CD4-positive, alpha-beta T cell (primary cell): ENCODE measurements around the gene LRG1. TPM values are rescaled to one million over a fixed set of nuclear protein-coding genes. Genes with fewer than 3 reads are reported as not detected.

ENCODE experiments used
- ATAC-seq: fragments of 200-7000 bp; cut with Tn5 transposase; one replicate; pipeline ENCODE4 v1.10.0; 2022; ENCODE audit warnings: mild to moderate bottlenecking; ENCODE audit not compliant: poor library complexity
- CTCF ChIA-PET: fragments of 350-600 bp; sonication (Branson Sonifier 250); formaldehyde crosslinking; loops from one replicate; lab custom pipeline; 2021; ENCODE audit warnings: antibody characterized with exemption, inconsistent platforms; lab: Charles Lee
- POLR2A ChIA-PET: fragments of 350-600 bp; sonication (Branson Sonifier 250); formaldehyde crosslinking; loops from one replicate; lab custom pipeline; 2021; ENCODE audit warnings: antibody characterized with exemption, inconsistent platforms; lab: Charles Lee
- DNase-seq, 14 experiments: peaks; one replicate each; pipeline ENCODE4 v3.0.0-alpha.2; 2013 to 2020; ENCODE audit warnings: mixed read lengths in 2 of 14
- H3K27ac ChIP-seq, 2 donors: one replicate each; pipeline versions ENCODE4 v1.5.1 to v1.7.0; 2013; ENCODE audit warnings: low read length in 2 of 2, low read depth in 1 of 2, mild to moderate bottlenecking in 1 of 2
- H3K27me3 ChIP-seq, 2 experiments: 1 replicate in 1 of 2; 2 replicates in 1 of 2; pipeline versions ENCODE4 v1.6.1 to v1.7.0; 2013; ENCODE audit warnings: low read length in 2 of 2, control low read depth in 1 of 2, mild to moderate bottlenecking in 1 of 2, moderate library complexity in 1 of 2; ENCODE audit not compliant: insufficient read depth in 2 of 2, control insufficient read depth in 1 of 2
- H3K36me3 ChIP-seq: one replicate; pipeline ENCODE4 v1.6.1; 2013; ENCODE audit warnings: low read length, control low read depth; ENCODE audit not compliant: insufficient read depth
- H3K4me1 ChIP-seq: one replicate; pipeline ENCODE4 v1.6.1; 2013; ENCODE audit warnings: low read length, control low read depth; ENCODE audit not compliant: insufficient read depth
- H3K4me3 ChIP-seq: one replicate; pipeline ENCODE4 v1.5.1; 2013; ENCODE audit warnings: mild to moderate bottlenecking, low read length, moderate library complexity
- H3K9me3 ChIP-seq, 2 experiments: 1 replicate in 1 of 2; 2 replicates in 1 of 2; pipeline versions ENCODE4 v1.6.1 to v1.7.0; 2013; ENCODE audit warnings: low read length in 2 of 2, mild to moderate bottlenecking in 2 of 2, control low read depth in 1 of 2, moderate library complexity in 1 of 2; ENCODE audit not compliant: control insufficient read depth in 1 of 2, insufficient read depth in 1 of 2
- H3K27ac Mint-ChIP-seq: one replicate; pipeline ENCODE4 v1.8.0; 2020; ENCODE audit warnings: mixed read lengths
- H3K27me3 Mint-ChIP-seq: one replicate; pipeline ENCODE4 v1.8.0; 2021; ENCODE audit warnings: mixed read lengths
- H3K36me3 Mint-ChIP-seq: one replicate; pipeline ENCODE4 v1.8.0; 2021; ENCODE audit warnings: low read depth, mixed read lengths
- H3K4me1 Mint-ChIP-seq: one replicate; pipeline ENCODE4 v1.8.0; 2021; ENCODE audit warnings: low read depth, mixed read lengths
- H3K4me3 Mint-ChIP-seq: one replicate; pipeline ENCODE4 v1.8.0; 2020; ENCODE audit warnings: mild to moderate bottlenecking, mixed read lengths
- H3K9me3 Mint-ChIP-seq: one replicate; pipeline ENCODE4 v1.8.0; 2020; ENCODE audit warnings: mixed read lengths
- CTCF ChIP-seq: fragments of 200-600 bp; IDR thresholded peaks from one replicate; pipeline ENCODE4 v1.8.0; 2022; ENCODE audit warnings: antibody characterized with exemption, mild to moderate bottlenecking
- intact Hi-C, 2 experiments: fragments of 100-400 bp; cut with DNase I in 1 of 2; cut with micrococcal nuclease in 1 of 2; formaldehyde crosslinking; loops; one replicate each; pipeline versions ENCODE4 v1.15.1 to v1.9.0; 2023 to 2025; cut with DNase I, micrococcal nuclease
- total RNA-seq, 174 experiments: library from RNA in 2 of 174; stranded (reverse) in 2 of 174; gene quantifications; one replicate each; pipeline ENCODE4 v1.2.3 and lab custom pipeline; 2021 to 2026

Gene LRG1
- total RNA-seq, 2 experiments from 2014 or later, result not detected

GRCh38 chr19:4553775-4554174, 13.9 kb upstream of the LRG1 start:
- TF ChIP-seq CTCF, result no peak
- Histone ChIP-seq H3K4me3 (no peak overlapping the region), H3K36me3 (no peaks in the 10 kb centered on the region), H3K27me3 (no peaks in the 10 kb centered on the region), H3K9me3 (peaks cover 0 to 17% of the 10 kb centered on the region in 2 experiments), H3K4me1 (peaks cover 7% of the 10 kb centered on the region), H3K27ac (no peak overlapping the region)
- ATAC-seq (no peak), DNase-seq (no peak)
- Mint-ChIP-seq H3K4me1 (no peaks in the 10 kb centered on the region), H3K9me3 (no peaks in the 10 kb centered on the region), H3K27me3 (peaks cover 9% of the 10 kb centered on the region), H3K36me3 (no peaks in the 10 kb centered on the region), H3K4me3 (no peak overlapping the region), H3K27ac (no peak overlapping the region)
- POLR2A ChIA-PET, result no interaction called here
- intact Hi-C loops, result no loop called here
- CTCF ChIA-PET, result no interaction called here

GRCh38 chr19:4553092-4553695, 13.4 kb upstream of the LRG1 start:
- H3K27ac Mint-ChIP-seq, result no peak overlapping the region
- H3K27ac ChIP-seq, result no peak overlapping the region
- no peak overlapping the region for H3K4me3 ChIP-seq
- POLR2A ChIA-PET, result no interaction called here
- intact Hi-C loops, result no loop called here
- no peak for TF ChIP-seq CTCF
- no peaks in the 10 kb centered on the region for H3K4me1 Mint-ChIP-seq
- H3K27me3 ChIP-seq, result no peaks in the 10 kb centered on the region
- H3K36me3 Mint-ChIP-seq, result no peaks in the 10 kb centered on the region
- peaks cover 9% of the 10 kb centered on the region for H3K27me3 Mint-ChIP-seq
- H3K4me1 ChIP-seq, result peaks cover 5% of the 10 kb centered on the region
- H3K9me3 Mint-ChIP-seq, result no peaks in the 10 kb centered on the region
- H3K9me3 ChIP-seq, result peaks cover 0 to 17% of the 10 kb centered on the region in 2 experiments
- no peaks in the 10 kb centered on the region for H3K36me3 ChIP-seq
- ATAC-seq (no peak), DNase-seq (no peak)
- no peak overlapping the region for H3K4me3 Mint-ChIP-seq
- CTCF ChIA-PET, result no interaction called here

- Histone ChIP-seq H3K36me3 (no peaks in the 10 kb centered on the region), H3K27ac (no peak overlapping the region), H3K27me3 (no peaks in the 10 kb centered on the region), H3K4me1 (no peaks in the 10 kb centered on the region), H3K9me3 (peaks cover 0 to 13% of the 10 kb centered on the region in 2 experiments), H3K4me3 (no peak overlapping the region)
- ChIA-PET CTCF (no interaction called here), POLR2A (no interaction called here)
- H3K9me3 Mint-ChIP-seq, result no peaks in the 10 kb centered on the region
- no peak overlapping the region for H3K4me3 Mint-ChIP-seq
- TF ChIP-seq CTCF, result no peak
- H3K4me1 Mint-ChIP-seq, result no peaks in the 10 kb centered on the region
- intact Hi-C loops, result no loop called here
- H3K27me3 Mint-ChIP-seq, result peaks cover 9% of the 10 kb centered on the region
- ATAC-seq, result no peak
- DNase-seq, result no peak
- no peaks in the 10 kb centered on the region for H3K36me3 Mint-ChIP-seq
- H3K27ac Mint-ChIP-seq, result no peak overlapping the region
These were observed 12.6 kb upstream of the LRG1 start for GRCh38 chr19:4552525-4552819.
